ENCODE results near the gene RAMP1. TPM values are rescaled to one million over a fixed set of nuclear protein-coding genes. Genes with fewer than 3 reads are reported as not detected.

RAMP1 gene
- polyA plus RNA-seq, 1 donor from 2014 or later: 25.5 TPM

- no peaks in the 10 kb centered on the region for H4K20me1 ChIP-seq (ENCODE audit: insufficient read depth)
- H2AFZ ChIP-seq (ENCODE audit: low read depth, low read length): no peak overlapping the region
- H3K4me2 ChIP-seq (ENCODE audit: low read length): no peak overlapping the region
- no peaks in the 10 kb centered on the region for H3K79me2 ChIP-seq (replicated peaks; ENCODE audit: insufficient read depth, low read length)
- TF ChIP-seq CTCF (IDR thresholded peaks at IDR 0.05; ENCODE audit: poor library complexity, severe bottlenecking): no peak
- TF ChIP-seq SMC3 (conservative IDR thresholded peaks at IDR 0.05; ENCODE audit: poor library complexity): no peak
- no peak for TF ChIP-seq EP300 (conservative IDR thresholded peaks at IDR 0.05; ENCODE audit: poor library complexity, severe bottlenecking)
- no peak for TF ChIP-seq MXI1 (conservative IDR thresholded peaks at IDR 0.05; ENCODE audit: poor library complexity, severe bottlenecking)
- no peak for TF ChIP-seq POLR2AphosphoS5 (IDR thresholded peaks at IDR 0.05)
- TF ChIP-seq RAD21 (conservative IDR thresholded peaks at IDR 0.05): no peak
- TF ChIP-seq, protein P1, sequence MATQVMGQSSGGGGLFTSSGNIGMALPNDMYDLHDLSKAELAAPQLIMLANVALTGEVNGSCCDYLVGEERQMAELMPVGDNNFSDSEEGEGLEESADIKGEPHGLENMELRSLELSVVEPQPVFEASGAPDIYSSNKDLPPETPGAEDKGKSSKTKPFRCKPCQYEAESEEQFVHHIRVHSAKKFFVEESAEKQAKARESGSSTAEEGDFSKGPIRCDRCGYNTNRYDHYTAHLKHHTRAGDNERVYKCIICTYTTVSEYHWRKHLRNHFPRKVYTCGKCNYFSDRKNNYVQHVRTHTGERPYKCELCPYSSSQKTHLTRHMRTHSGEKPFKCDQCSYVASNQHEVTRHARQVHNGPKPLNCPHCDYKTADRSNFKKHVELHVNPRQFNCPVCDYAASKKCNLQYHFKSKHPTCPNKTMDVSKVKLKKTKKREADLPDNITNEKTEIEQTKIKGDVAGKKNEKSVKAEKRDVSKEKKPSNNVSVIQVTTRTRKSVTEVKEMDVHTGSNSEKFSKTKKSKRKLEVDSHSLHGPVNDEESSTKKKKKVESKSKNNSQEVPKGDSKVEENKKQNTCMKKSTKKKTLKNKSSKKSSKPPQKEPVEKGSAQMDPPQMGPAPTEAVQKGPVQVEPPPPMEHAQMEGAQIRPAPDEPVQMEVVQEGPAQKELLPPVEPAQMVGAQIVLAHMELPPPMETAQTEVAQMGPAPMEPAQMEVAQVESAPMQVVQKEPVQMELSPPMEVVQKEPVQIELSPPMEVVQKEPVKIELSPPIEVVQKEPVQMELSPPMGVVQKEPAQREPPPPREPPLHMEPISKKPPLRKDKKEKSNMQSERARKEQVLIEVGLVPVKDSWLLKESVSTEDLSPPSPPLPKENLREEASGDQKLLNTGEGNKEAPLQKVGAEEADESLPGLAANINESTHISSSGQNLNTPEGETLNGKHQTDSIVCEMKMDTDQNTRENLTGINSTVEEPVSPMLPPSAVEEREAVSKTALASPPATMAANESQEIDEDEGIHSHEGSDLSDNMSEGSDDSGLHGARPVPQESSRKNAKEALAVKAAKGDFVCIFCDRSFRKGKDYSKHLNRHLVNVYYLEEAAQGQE (IDR thresholded peaks at IDR 0.05; ENCODE audit: borderline replicate concordance): no peak
- no peak for TF ChIP-seq TAF1 (IDR thresholded peaks at IDR 0.05; ENCODE audit: low read depth)
- no peak for TF ChIP-seq EZH2 (IDR thresholded peaks at IDR 0.05; ENCODE audit: borderline replicate concordance, insufficient read depth, low read length, poor library complexity, severe bottlenecking)
- H3F3A ChIP-seq (ENCODE audit: insufficient read depth, low read length, poor library complexity, severe bottlenecking): no peaks in the 10 kb centered on the region
- no peaks in the 10 kb centered on the region for H3K36me3 ChIP-seq (ENCODE audit: insufficient read depth, low read length)
- H3K27me3 ChIP-seq (ENCODE audit: insufficient read depth, low read depth, low read length): no peaks in the 10 kb centered on the region
- no peaks in the 10 kb centered on the region for H3K9me2 ChIP-seq (ENCODE audit: insufficient read depth, low read length)
- H3K9me3 ChIP-seq (ENCODE audit: low read length): no peaks in the 10 kb centered on the region
- H3K27ac ChIP-seq (ENCODE audit: low read length): peak overlapping the region; percentile 51
- H3K9ac ChIP-seq (ENCODE audit: low read length): peak overlapping the region; percentile 45
- no peak overlapping the region for H3K4me3 ChIP-seq (ENCODE audit: low read length)
Measured at GRCh38 chr2:237898057-237898414, 38.6 kb downstream of the RAMP1 start.

DNA sequence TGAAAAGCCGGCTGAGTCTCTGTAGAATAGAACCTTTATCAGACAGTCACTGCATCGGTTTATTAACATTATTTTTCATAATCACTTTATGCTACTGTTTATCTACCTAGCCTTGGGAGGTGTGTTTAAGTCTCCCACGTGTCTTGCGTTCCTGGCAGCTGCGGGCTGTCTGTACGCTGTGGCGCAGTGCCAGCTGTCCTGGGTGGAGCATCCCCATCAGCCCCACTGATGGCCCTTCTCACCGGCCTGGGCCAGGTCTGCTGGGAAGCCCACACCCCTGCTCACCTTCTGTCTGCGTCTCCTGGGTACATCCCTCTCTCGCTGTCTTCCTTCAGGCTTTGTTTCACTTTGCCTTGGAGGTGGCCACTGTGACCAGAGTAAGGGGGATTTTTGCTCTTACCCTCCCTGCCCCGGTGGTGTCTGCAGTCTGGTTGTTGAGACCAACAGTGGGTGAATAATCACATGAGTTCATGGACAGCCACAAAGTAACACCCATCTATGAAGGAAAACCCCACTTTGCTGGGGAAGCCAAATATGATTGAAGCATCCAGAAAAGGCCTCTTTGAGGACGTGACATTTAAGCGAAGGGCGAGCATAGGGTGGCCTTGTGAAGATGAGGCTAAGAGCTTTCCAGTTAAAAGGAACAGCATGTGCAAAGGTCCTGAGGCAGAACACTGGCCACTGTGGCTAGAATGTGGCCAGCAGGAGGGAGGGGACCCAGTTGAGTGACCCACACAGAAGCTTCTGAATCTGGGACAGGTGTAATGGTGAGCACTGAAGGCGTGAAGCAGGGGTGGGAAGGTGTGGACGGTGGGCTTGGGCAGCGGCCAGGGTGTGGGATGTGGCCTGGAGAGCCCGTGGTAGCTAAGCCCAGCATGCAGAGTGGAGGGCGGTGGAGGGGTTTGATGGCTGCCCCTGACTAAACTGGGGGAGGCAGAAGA lies 41.7 kb downstream of the RAMP1 start:
- no peak overlapping the region for H3K4me3 ChIP-seq (ENCODE audit: low read length)
- H2AFZ ChIP-seq (ENCODE audit: low read depth, low read length): no peak overlapping the region
- H4K20me1 ChIP-seq (ENCODE audit: insufficient read depth): no peaks in the 10 kb centered on the region
- no peaks in the 10 kb centered on the region for H3K9me3 ChIP-seq (ENCODE audit: low read length)
- H3K36me3 ChIP-seq (ENCODE audit: insufficient read depth, low read length): no peaks in the 10 kb centered on the region
- no peak overlapping the region for H3K9ac ChIP-seq (ENCODE audit: low read length)
- no peak overlapping the region for H3K27ac ChIP-seq (ENCODE audit: low read length)
- no peaks in the 10 kb centered on the region for H3K9me2 ChIP-seq (ENCODE audit: insufficient read depth, low read length)
- no peaks in the 10 kb centered on the region for H3K27me3 ChIP-seq (ENCODE audit: insufficient read depth, low read depth, low read length)
- TF ChIP-seq TAF1 (IDR thresholded peaks at IDR 0.05; ENCODE audit: low read depth): no peak
- TF ChIP-seq EZH2 (IDR thresholded peaks at IDR 0.05; ENCODE audit: borderline replicate concordance, insufficient read depth, low read length, poor library complexity, severe bottlenecking): no peak
- no peak for TF ChIP-seq EP300 (conservative IDR thresholded peaks at IDR 0.05; ENCODE audit: poor library complexity, severe bottlenecking)
- no peak for TF ChIP-seq MXI1 (conservative IDR thresholded peaks at IDR 0.05; ENCODE audit: poor library complexity, severe bottlenecking)
- no peak for TF ChIP-seq RAD21 (conservative IDR thresholded peaks at IDR 0.05)
- no peaks in the 10 kb centered on the region for H3F3A ChIP-seq (ENCODE audit: insufficient read depth, low read length, poor library complexity, severe bottlenecking)
- no peak overlapping the region for H3K4me2 ChIP-seq (ENCODE audit: low read length)
- H3K79me2 ChIP-seq (replicated peaks; ENCODE audit: insufficient read depth, low read length): no peaks in the 10 kb centered on the region
